OCI-LY1 (cell line): Measurements from ENCODE around the gene WDHD1.

Experiments
- H2AFZ ChIP-seq: fragments of 200-600 bp; sonication (generic), shearing (Covaris generic); 2 replicates; pipeline ENCODE4 v1.6.0; 2014; ENCODE audit warnings: antibody characterized with exemption, mild to moderate bottlenecking, low read length
- H3F3A ChIP-seq: fragments of 200-600 bp; sonication (generic), shearing (Covaris generic); 2 replicates; pipeline ENCODE4 v1.6.0; 2014; ENCODE audit warnings: mild to moderate bottlenecking, antibody characterized with exemption, low read length, moderate library complexity; ENCODE audit not compliant: insufficient read depth
- H3K27ac ChIP-seq: fragments of 200-600 bp; sonication (generic); 2 replicates; pipeline ENCODE4 v1.5.1; 2014; ENCODE audit warnings: low read length, mixed run types, mild to moderate bottlenecking, low read depth; ENCODE audit not compliant: poor library complexity, severe bottlenecking
- H3K27me3 ChIP-seq: fragments of 200-600 bp; sonication (generic); 2 replicates; pipeline ENCODE4 v1.6.0; 2014; ENCODE audit warnings: antibody characterized with exemption, mild to moderate bottlenecking, low read length, moderate library complexity; ENCODE audit not compliant: insufficient read depth
- H3K36me3 ChIP-seq: fragments of 200-600 bp; sonication (generic); 2 replicates; pipeline ENCODE4 v1.6.1; 2014; ENCODE audit warnings: mild to moderate bottlenecking, antibody characterized with exemption, low read length, moderate library complexity, mixed read lengths; ENCODE audit not compliant: insufficient read depth
- H3K4me1 ChIP-seq: fragments of 200-600 bp; sonication (generic); 2 replicates; pipeline ENCODE4 v1.5.1; 2014; ENCODE audit warnings: mild to moderate bottlenecking, low read length, moderate library complexity; ENCODE audit not compliant: insufficient read depth, severe bottlenecking
- H3K4me2 ChIP-seq: fragments of 200-600 bp; sonication (generic), shearing (Covaris generic); 2 replicates; pipeline ENCODE4 v1.6.1; 2014; ENCODE audit warnings: low read length
- H3K4me3 ChIP-seq: fragments of 200-600 bp; sonication (generic); 2 replicates; pipeline ENCODE4 v1.5.1; 2014; ENCODE audit warnings: low read length, low read depth, mild to moderate bottlenecking, mixed read lengths; ENCODE audit not compliant: poor library complexity, severe bottlenecking
- H3K79me2 ChIP-seq: fragments of 200-600 bp; shearing (Covaris generic); 2 replicates; pipeline ENCODE4 v1.6.1; 2016; ENCODE audit warnings: mixed run types, low read length, mixed read lengths; ENCODE audit not compliant: insufficient read depth
- H3K9ac ChIP-seq: fragments of 200-600 bp; sonication (generic), shearing (Covaris generic); 2 replicates; pipeline ENCODE4 v1.6.1; 2014; ENCODE audit warnings: mild to moderate bottlenecking, low read length, mixed read lengths
- H3K9me2 ChIP-seq: fragments of 200-600 bp; sonication (generic), shearing (Covaris generic); 2 replicates; pipeline ENCODE4 v1.6.1; 2014; ENCODE audit warnings: low read depth, mild to moderate bottlenecking, low read length, mixed read lengths
- H3K9me3 ChIP-seq: fragments of 200-600 bp; shearing (Covaris generic); 2 replicates; pipeline ENCODE4 v1.6.1; 2014; ENCODE audit warnings: low read length, mixed read lengths
- H4K20me1 ChIP-seq: fragments of 200-600 bp; sonication (generic), shearing (Covaris generic); 2 replicates; pipeline ENCODE4 v1.6.0; 2016; ENCODE audit warnings: mild to moderate bottlenecking, low read length; ENCODE audit not compliant: insufficient read depth
- EZH2 ChIP-seq: fragments of 200-600 bp; sonication (generic), shearing (Covaris generic); IDR thresholded peaks from 2 replicates; pipeline ENCODE4 v1.8.0; 2017; ENCODE audit warnings: borderline replicate concordance, mixed run types, mild to moderate bottlenecking, antibody characterized with exemption, low read length, moderate library complexity, mixed read lengths
- TF ChIP-seq, protein P1 (sequence below): fragments of 200-600 bp; sonication (generic), shearing (Covaris generic); IDR thresholded peaks from 2 replicates; pipeline ENCODE4 v1.5.1; 2017; ENCODE audit warnings: mild to moderate bottlenecking, antibody characterized with exemption, low read length, moderate library complexity, mixed read lengths

Gene WDHD1

DNA sequence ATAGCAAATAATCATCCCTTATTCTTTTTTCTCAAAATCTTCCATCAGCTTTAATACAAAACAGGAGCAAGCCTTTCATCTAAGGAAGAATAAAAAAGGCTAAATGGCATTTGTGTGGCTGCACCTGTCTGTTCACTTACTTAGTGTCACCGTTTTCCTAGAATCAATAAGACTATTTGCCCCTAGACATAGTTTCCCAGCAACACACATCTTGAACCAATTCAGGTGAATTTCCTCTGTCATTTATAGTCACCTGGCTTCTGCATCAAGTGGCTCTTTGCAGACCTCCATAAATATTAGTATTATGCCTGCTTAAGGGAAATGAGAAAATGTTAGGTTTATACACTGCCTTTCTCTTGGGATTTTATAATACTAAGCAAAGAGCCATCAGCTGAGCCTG lies 106.8 kb downstream of the WDHD1 start:
- no peaks in the 10 kb centered on the region for H3K36me3 ChIP-seq
- H3K27ac ChIP-seq: no peak overlapping the region
- no peaks in the 10 kb centered on the region for H3K27me3 ChIP-seq
- H3K9ac ChIP-seq: no peak overlapping the region
- H2AFZ ChIP-seq: no peak overlapping the region
- no peaks in the 10 kb centered on the region for H3F3A ChIP-seq
- no peaks in the 10 kb centered on the region for H3K79me2 ChIP-seq
- no peak overlapping the region for H3K4me3 ChIP-seq
- H3K4me2 ChIP-seq: no peak overlapping the region
- H3K9me2 ChIP-seq: no peaks in the 10 kb centered on the region
- no peaks in the 10 kb centered on the region for H3K4me1 ChIP-seq
- no peak for TF ChIP-seq EZH2
- TF ChIP-seq, protein P1, sequence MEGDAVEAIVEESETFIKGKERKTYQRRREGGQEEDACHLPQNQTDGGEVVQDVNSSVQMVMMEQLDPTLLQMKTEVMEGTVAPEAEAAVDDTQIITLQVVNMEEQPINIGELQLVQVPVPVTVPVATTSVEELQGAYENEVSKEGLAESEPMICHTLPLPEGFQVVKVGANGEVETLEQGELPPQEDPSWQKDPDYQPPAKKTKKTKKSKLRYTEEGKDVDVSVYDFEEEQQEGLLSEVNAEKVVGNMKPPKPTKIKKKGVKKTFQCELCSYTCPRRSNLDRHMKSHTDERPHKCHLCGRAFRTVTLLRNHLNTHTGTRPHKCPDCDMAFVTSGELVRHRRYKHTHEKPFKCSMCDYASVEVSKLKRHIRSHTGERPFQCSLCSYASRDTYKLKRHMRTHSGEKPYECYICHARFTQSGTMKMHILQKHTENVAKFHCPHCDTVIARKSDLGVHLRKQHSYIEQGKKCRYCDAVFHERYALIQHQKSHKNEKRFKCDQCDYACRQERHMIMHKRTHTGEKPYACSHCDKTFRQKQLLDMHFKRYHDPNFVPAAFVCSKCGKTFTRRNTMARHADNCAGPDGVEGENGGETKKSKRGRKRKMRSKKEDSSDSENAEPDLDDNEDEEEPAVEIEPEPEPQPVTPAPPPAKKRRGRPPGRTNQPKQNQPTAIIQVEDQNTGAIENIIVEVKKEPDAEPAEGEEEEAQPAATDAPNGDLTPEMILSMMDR: no peak
- H4K20me1 ChIP-seq: no peaks in the 10 kb centered on the region
- H3K9me3 ChIP-seq: no peaks in the 10 kb centered on the region

DNA sequence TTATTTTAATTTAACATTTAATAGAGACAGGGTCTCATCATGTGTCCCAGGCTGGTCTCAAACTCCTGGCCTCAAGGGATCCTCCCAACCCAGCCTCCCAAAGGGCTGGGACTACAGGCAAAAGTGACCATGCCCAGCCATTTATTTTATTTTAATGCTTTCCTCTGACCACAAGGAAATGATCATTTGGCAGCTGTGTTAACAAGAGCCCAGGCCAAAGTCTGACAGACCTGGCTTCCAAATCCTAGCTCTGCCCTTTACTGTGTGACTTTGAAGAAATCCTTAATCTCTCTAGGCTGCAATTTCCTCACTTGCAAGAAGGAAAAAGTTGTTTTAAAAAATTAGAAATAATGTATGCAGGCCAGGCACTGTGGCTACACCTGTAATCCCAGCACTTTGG lies 107.6 kb downstream of the WDHD1 start:
- Histone ChIP-seq H3K4me1 (no peaks in the 10 kb centered on the region), H3K79me2 (no peaks in the 10 kb centered on the region), H3K4me2 (no peak overlapping the region), H3K9me2 (no peaks in the 10 kb centered on the region), H3K27me3 (no peaks in the 10 kb centered on the region), H3K4me3 (no peak overlapping the region), H3K27ac (no peak overlapping the region), H3K36me3 (no peaks in the 10 kb centered on the region), H3F3A (no peaks in the 10 kb centered on the region), H2AFZ (no peak overlapping the region), H3K9me3 (no peaks in the 10 kb centered on the region), H3K9ac (no peak overlapping the region), H4K20me1 (no peaks in the 10 kb centered on the region)
- no peak for TF ChIP-seq EZH2
- TF ChIP-seq, protein P1: no peak

DNA sequence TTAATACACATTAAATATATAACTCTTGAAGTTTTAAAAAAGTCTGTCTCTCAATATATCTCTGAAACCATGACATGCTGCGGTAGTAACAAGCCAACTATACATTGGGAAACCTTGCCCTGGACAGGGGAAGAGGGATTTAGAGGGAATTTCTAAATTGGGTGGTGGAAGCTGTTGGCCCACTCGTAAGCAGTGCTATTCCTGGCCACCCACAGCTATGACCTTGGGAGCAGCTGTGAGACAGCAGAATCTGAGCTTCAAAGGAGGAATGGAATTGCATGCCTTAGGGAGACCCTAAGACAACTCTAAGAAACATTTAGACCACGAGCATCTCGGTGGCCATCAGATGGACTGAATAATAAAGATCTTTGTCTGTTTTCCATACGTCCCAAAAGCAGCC lies 108.5 kb downstream of the WDHD1 start:
- H3K79me2 ChIP-seq: no peaks in the 10 kb centered on the region
- no peaks in the 10 kb centered on the region for H3K36me3 ChIP-seq
- no peak overlapping the region for H3K27ac ChIP-seq
- no peak overlapping the region for H3K4me3 ChIP-seq
- no peaks in the 10 kb centered on the region for H3K9me3 ChIP-seq
- H3F3A ChIP-seq: no peaks in the 10 kb centered on the region
- no peaks in the 10 kb centered on the region for H3K4me1 ChIP-seq
- no peaks in the 10 kb centered on the region for H3K27me3 ChIP-seq
- no peak overlapping the region for H2AFZ ChIP-seq
- H4K20me1 ChIP-seq: no peaks in the 10 kb centered on the region
- no peak overlapping the region for H3K4me2 ChIP-seq
- H3K9me2 ChIP-seq: no peaks in the 10 kb centered on the region
- TF ChIP-seq, protein P1: no peak
- TF ChIP-seq EZH2: no peak
- no peak overlapping the region for H3K9ac ChIP-seq
